ENCODE measurements around the gene FAM187B.

The FAM187B gene

DNA sequence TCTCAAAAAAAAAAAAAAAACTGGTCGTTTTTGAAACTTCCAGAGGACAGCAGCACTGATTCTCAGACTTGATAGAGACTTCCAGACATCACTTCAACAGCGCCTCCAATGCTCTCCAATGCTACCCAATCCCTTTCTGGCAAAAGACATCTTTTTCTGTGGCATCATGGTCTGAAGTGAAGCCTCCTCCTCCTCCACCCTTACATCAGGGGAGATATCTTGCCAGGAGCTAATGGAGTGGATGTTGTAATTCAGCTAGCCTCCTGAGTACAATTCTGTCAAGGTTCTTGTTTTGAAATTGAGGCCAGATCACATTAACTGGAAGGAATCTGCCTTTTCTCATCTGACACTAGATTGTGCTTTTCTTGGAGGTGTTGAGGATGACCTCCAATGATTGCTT lies 49.8 kb downstream of the FAM187B start:
- DNase-seq (ENCODE audit: low read depth), result no peak

- no peak for DNase-seq (ENCODE audit: low read depth)
Observed at GRCh38 chr19:35177377-35178274, 50.9 kb downstream of the FAM187B start.

GRCh38 chr19:35176181-35176570 lies 52.4 kb downstream of the FAM187B start:
- no peak for DNase-seq (ENCODE audit: low read depth)
